Mesendoderm (in vitro differentiated cells): Measurements from ENCODE around the gene PDIA6.

Experiments
- DNase-seq: peaks from one replicate; pipeline ENCODE4 v3.0.0; 2013
- H2AK5ac ChIP-seq: 2 replicates; pipeline ENCODE4 v1.6.1; 2013; ENCODE audit warnings: low read length, inconsistent platforms
- H2BK120ac ChIP-seq: 2 replicates; pipeline ENCODE4 v1.6.1; 2013; ENCODE audit warnings: low read depth, mild to moderate bottlenecking, low read length, moderate library complexity, mixed read lengths
- H2BK15ac ChIP-seq: replicated peaks from 2 replicates; pipeline ENCODE4 v1.6.1; 2013; ENCODE audit warnings: low read depth, mild to moderate bottlenecking, moderate library complexity
- H2BK5ac ChIP-seq: 2 replicates; pipeline ENCODE4 v1.6.1; 2013; ENCODE audit warnings: low read length, inconsistent platforms
- H3K18ac ChIP-seq: 2 replicates; pipeline ENCODE4 v1.6.1; 2013; ENCODE audit warnings: mild to moderate bottlenecking, low read length, mixed read lengths
- H3K23ac ChIP-seq: one replicate; pipeline ENCODE4 v1.6.1; 2013; ENCODE audit warnings: low read length
- H3K27ac ChIP-seq: 2 replicates; pipeline ENCODE4 v1.5.1; 2013; ENCODE audit warnings: low read depth, mild to moderate bottlenecking, inconsistent platforms, low read length, moderate library complexity
- H3K27me3 ChIP-seq: 2 replicates; pipeline ENCODE4 v1.6.1; 2013; ENCODE audit warnings: low read length, control low read depth, mild to moderate bottlenecking, inconsistent platforms; ENCODE audit not compliant: insufficient read depth, poor library complexity
- H3K36me3 ChIP-seq: 2 replicates; pipeline ENCODE4 v1.6.1; 2013; ENCODE audit warnings: low read length, inconsistent platforms; ENCODE audit not compliant: control insufficient read depth, insufficient read depth
- H3K4ac ChIP-seq: one replicate; pipeline ENCODE4 v1.6.1; 2013; ENCODE audit warnings: low read depth, mild to moderate bottlenecking, low read length, moderate library complexity
- H3K4me1 ChIP-seq: 2 replicates; pipeline ENCODE4 v1.6.1; 2013; ENCODE audit warnings: low read depth, low read length, inconsistent platforms; ENCODE audit not compliant: control insufficient read depth
- H3K4me2 ChIP-seq: 2 replicates; pipeline ENCODE4 v1.6.1; 2013; ENCODE audit warnings: low read length
- H3K4me3 ChIP-seq: 2 replicates; pipeline ENCODE4 v1.5.1; 2013; ENCODE audit warnings: mild to moderate bottlenecking, low read length
- H3K56ac ChIP-seq: one replicate; pipeline ENCODE4 v1.6.1; 2013; ENCODE audit warnings: low read length
- H3K79me1 ChIP-seq: 2 replicates; pipeline ENCODE4 v1.6.1; 2013; ENCODE audit warnings: low read length, inconsistent platforms
- H3K79me2 ChIP-seq: 2 replicates; pipeline ENCODE4 v1.6.1; 2013; ENCODE audit warnings: mild to moderate bottlenecking, low read length; ENCODE audit not compliant: control insufficient read depth, insufficient read depth
- H3K9ac ChIP-seq: 2 replicates; pipeline ENCODE4 v1.6.1; 2013; ENCODE audit warnings: low read length, inconsistent platforms
- H4K5ac ChIP-seq: one replicate; pipeline ENCODE4 v1.6.1; 2013; ENCODE audit warnings: low read length
- H4K8ac ChIP-seq: one replicate; pipeline ENCODE4 v1.6.1; 2013; ENCODE audit warnings: low read depth, mild to moderate bottlenecking, control low read depth, low read length, moderate library complexity
- WGBS: extraction: QIAGEN DNeasy Blood & Tissue Kit; methylation state at CpG from one replicate; pipeline ENCODE4 v1.1.7; 2013; ENCODE audit warnings: low lambda C conversion rate, missing lambda C conversion rate; ENCODE audit not compliant: insufficient coverage; ENCODE audit errors: extremely low coverage; 5-methylcytosine and 5-hydroxymethylcytosine counted together

PDIA6 gene

DNA sequence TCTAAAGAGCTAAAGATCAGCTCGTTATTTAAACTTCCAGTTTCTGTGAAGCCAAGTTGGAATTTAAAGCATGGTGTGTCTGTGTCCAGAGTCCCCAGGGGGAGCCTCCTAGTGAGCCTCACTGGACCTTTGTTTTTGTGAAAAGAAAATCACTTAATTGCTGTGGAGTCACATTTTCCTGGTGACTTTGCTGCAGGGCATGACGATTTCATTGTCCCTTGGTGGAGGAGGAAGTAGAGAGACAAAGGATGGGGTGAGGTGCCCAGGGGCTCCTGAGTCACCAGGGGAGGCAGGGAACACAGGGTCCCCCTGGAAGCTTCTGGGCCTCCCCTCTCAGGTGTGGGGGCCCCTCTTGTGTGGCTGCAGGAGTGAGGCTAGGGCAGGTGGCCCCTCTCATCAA lies 71.4 kb downstream of the PDIA6 start:
- H3K4me3 ChIP-seq: no peak overlapping the region

DNA sequence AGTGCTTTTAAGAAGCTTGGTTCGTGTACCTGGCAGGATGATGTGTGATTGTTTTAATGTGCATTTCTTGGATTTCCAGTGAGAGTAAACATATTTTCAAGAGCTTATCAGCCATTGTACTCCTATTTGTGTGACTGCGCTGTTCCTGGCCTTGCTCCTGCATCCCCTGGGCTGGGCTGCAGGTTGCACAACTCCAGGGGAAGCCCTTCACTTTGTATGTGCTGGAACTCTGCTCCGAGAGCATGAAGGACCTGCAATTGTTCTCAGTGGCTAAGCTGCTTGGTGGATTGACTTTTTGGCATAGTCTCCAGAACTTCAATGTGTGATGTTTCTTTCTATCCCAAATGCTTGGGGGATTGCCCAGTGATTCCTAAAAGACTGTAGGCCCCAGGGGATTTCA lies 72.4 kb downstream of the PDIA6 start:
- Histone ChIP-seq H4K8ac (no peak overlapping the region), H3K4me2 (no peak overlapping the region), H3K27me3 (no peaks in the 10 kb centered on the region), H2AK5ac (no peak overlapping the region), H2BK5ac (no peak overlapping the region), H3K9ac (no peak overlapping the region), H3K4ac (no peak overlapping the region), H3K56ac (no peak overlapping the region), H3K79me1 (no peaks in the 10 kb centered on the region), H3K18ac (no peak overlapping the region), H3K79me2 (no peaks in the 10 kb centered on the region), H3K23ac (no peak overlapping the region), H4K5ac (no peak overlapping the region), H3K27ac (no peak overlapping the region), H2BK120ac (no peak overlapping the region), H3K4me3 (no peak overlapping the region), H3K36me3 (no peaks in the 10 kb centered on the region), H3K4me1 (no peaks in the 10 kb centered on the region), H2BK15ac (no peak overlapping the region)
- no CpG with 5 or more reads among the region's 3 CpGs for WGBS
- no peak for DNase-seq

More for the DNA sequence above, 71.4 kb downstream of the PDIA6 start:
- H3K79me2 ChIP-seq: no peaks in the 10 kb centered on the region
- DNase-seq: peak; percentile 71
- no peaks in the 10 kb centered on the region for H3K36me3 ChIP-seq
- WGBS: no CpG with 5 or more reads among the region's 2 CpGs
- H3K23ac ChIP-seq: no peak overlapping the region
- no peak overlapping the region for H3K27ac ChIP-seq
- H3K27me3 ChIP-seq: no peaks in the 10 kb centered on the region
- H3K18ac ChIP-seq: no peak overlapping the region
- no peak overlapping the region for H2BK120ac ChIP-seq
- no peak overlapping the region for H3K56ac ChIP-seq
- H3K4me2 ChIP-seq: no peak overlapping the region
- no peak overlapping the region for H4K5ac ChIP-seq
- H2BK5ac ChIP-seq: no peak overlapping the region
- no peak overlapping the region for H3K4ac ChIP-seq
- H3K4me1 ChIP-seq: no peaks in the 10 kb centered on the region
- H3K9ac ChIP-seq: no peak overlapping the region
- H4K8ac ChIP-seq: no peak overlapping the region
- no peak overlapping the region for H2AK5ac ChIP-seq
- no peaks in the 10 kb centered on the region for H3K79me1 ChIP-seq
- no peak overlapping the region for H2BK15ac ChIP-seq

DNA sequence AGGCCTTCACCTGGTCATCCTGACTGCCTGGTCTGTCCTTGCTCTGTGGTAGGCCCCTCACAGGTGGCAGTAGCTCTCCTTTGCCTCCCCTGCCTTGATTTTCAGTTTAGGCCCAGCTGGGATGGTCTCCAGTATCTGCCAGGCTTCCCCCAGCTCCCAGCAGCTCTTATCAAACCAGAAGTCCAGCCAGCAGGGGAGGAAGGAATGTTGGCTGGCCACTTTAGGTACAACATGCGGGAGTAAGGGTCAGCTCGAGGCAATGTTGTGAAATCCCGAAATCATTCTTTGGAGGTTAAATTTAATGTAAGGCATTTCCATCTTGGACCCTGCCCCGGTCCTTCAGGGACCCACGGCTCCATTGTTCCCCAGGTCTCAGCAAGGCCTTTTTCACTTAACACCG lies 74.4 kb downstream of the PDIA6 start:
- Histone ChIP-seq H3K27ac (no peak overlapping the region), H3K56ac (no peak overlapping the region), H3K79me1 (no peaks in the 10 kb centered on the region), H2BK5ac (no peak overlapping the region), H3K18ac (no peak overlapping the region), H2AK5ac (no peak overlapping the region), H2BK120ac (no peak overlapping the region), H4K8ac (no peak overlapping the region), H3K4me3 (no peak overlapping the region), H3K79me2 (no peaks in the 10 kb centered on the region), H3K23ac (no peak overlapping the region), H3K4me1 (no peaks in the 10 kb centered on the region), H3K4ac (no peak overlapping the region), H4K5ac (no peak overlapping the region), H3K9ac (no peak overlapping the region), H3K4me2 (no peak overlapping the region), H2BK15ac (no peak overlapping the region), H3K27me3 (no peaks in the 10 kb centered on the region), H3K36me3 (no peaks in the 10 kb centered on the region)
- no CpG with 5 or more reads among the region's 6 CpGs for WGBS
- DNase-seq: no peak

DNA sequence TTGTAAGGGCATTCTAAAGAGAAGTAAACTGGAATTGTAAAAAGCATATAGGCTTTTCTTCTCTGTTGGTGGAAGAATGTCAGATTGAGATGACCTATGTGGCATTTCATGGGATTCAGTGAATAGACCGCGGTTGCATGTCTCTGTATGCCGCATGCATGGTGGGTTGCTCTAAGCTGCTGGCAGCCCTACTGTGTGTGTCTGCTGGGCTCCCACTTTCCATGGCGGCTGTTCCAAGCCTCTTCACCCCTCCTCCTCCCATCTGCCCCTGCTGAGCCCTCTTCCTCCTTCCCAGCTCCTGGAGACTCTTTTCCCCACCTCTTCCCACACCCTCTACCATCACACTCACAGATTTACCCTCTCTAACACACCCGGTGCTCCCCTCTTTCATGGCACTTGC lies 78.6 kb downstream of the PDIA6 start:
- WGBS: no CpG with 5 or more reads among the region's 5 CpGs
- Histone ChIP-seq H3K23ac (no peak overlapping the region), H3K79me2 (no peaks in the 10 kb centered on the region), H3K9ac (no peak overlapping the region), H3K27ac (no peak overlapping the region), H2BK120ac (no peak overlapping the region), H2AK5ac (no peak overlapping the region), H2BK15ac (no peak overlapping the region), H3K4me3 (no peak overlapping the region), H3K56ac (no peak overlapping the region), H3K4ac (no peak overlapping the region), H4K5ac (no peak overlapping the region), H3K79me1 (no peaks in the 10 kb centered on the region), H3K36me3 (no peaks in the 10 kb centered on the region), H3K4me2 (no peak overlapping the region), H3K27me3 (no peaks in the 10 kb centered on the region), H4K8ac (no peak overlapping the region), H3K18ac (no peak overlapping the region), H2BK5ac (no peak overlapping the region), H3K4me1 (no peaks in the 10 kb centered on the region)
- DNase-seq: no peak

DNA sequence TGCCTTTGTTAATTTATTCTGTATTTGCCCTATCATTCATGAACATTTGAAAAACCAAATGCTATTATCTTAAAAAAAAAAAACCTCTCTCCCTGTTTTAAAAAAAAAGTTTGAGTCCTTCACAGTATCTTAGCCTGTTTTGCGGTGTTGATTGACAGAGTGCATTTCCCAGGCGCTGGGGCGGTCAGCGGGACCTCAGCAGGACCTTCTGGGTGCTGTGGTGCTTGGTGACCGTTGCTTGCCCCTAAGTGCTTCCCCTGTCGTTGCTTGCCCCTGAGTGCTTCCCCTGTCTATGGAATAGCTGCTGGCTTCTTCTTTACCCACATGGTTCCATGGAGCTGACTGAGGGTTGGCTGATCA lies 79.0 kb downstream of the PDIA6 start:
- no peaks in the 10 kb centered on the region for H3K79me2 ChIP-seq
- no peak overlapping the region for H3K4ac ChIP-seq
- no peak overlapping the region for H3K56ac ChIP-seq
- no peak overlapping the region for H3K18ac ChIP-seq
- no peak overlapping the region for H3K27ac ChIP-seq
- no peak overlapping the region for H4K8ac ChIP-seq
- no peak overlapping the region for H4K5ac ChIP-seq
- no peak for DNase-seq
- no peak overlapping the region for H3K4me2 ChIP-seq
- no CpG with 5 or more reads among the region's 6 CpGs for WGBS
- H3K36me3 ChIP-seq: no peaks in the 10 kb centered on the region
- no peak overlapping the region for H2BK5ac ChIP-seq
- no peaks in the 10 kb centered on the region for H3K27me3 ChIP-seq
- H3K4me3 ChIP-seq: no peak overlapping the region
- no peak overlapping the region for H2AK5ac ChIP-seq
- no peak overlapping the region for H2BK15ac ChIP-seq
- no peak overlapping the region for H3K23ac ChIP-seq
- H2BK120ac ChIP-seq: no peak overlapping the region
- no peak overlapping the region for H3K9ac ChIP-seq
- no peaks in the 10 kb centered on the region for H3K4me1 ChIP-seq
- no peaks in the 10 kb centered on the region for H3K79me1 ChIP-seq
